ENCODE results near the gene SH3BP2.
"Not testable (repeated sequence)": the region's sequence is repeated elsewhere in the genome, so short reads cannot be mapped to it uniquely, and the experiment has no call there.

Gene SH3BP2

DNA sequence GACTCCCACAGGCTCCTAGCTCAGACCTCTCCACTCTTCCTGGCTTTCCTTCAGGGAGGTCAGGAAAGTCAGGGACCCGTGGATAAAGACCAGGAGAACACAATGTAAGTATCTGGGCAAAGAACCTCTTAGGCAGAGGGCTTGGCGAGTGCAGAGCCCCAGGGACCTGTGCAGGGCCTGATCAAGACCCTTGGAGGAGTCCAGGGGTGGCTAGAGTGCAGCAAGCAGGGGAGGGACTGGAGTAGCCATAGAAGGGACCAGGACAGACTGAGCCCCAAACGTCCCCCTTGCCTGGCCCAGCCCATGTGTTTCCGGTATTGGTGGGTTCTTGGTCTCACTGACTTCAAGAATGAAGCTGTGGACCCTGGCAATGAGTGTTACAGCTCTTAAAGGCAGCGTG, 30.8 kb upstream of the SH3BP2 start:
- in situ Hi-C loops (cut with MboI; ENCODE audit: low sequenced_read_pairs), result no loop called here

DNA sequence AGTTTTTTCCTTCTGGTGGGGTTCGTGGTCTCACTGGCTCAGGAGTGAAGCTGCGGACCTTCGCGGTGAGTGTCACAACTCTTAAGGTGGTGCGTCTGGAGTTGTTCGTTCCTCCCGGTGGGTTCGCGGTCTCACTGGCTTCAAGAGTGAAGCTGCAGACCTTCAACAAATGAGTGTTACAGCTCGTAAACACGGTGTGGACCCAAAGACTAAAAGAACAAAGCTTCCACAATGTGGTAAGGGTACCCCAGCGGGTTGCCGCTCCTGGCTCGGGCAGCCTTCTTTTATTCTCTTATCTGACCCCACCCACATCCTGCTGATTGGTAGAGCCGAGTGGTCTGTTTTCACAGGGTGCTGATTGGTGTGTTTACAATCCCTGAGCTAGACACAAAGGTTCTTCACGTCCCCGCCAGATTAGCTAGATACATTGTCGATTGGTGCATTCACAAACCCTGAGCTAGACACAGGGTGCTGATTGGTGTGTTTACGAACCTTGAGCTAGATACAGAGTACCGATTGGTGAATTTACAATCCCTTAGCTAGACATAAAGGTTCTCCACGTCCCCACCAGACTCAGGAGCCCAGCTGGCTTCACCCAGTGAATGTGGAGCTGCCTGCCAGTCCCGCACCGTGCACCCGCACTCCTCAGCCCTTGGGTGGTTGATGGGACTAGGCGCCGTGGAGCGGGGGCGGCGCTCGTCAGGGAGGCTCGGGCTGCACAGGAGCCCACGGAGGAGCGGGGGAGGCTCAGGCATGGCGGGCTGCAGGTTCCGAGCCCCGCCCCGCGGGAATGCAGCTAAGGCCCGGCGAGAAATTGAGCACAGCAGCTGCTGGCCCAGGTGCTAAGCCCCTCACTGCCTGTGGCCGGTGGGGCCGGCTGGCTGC, 30.2 kb upstream of the SH3BP2 start:
- in situ Hi-C loops (cut with MboI; ENCODE audit: low sequenced_read_pairs), result not testable (repeated sequence)

DNA sequence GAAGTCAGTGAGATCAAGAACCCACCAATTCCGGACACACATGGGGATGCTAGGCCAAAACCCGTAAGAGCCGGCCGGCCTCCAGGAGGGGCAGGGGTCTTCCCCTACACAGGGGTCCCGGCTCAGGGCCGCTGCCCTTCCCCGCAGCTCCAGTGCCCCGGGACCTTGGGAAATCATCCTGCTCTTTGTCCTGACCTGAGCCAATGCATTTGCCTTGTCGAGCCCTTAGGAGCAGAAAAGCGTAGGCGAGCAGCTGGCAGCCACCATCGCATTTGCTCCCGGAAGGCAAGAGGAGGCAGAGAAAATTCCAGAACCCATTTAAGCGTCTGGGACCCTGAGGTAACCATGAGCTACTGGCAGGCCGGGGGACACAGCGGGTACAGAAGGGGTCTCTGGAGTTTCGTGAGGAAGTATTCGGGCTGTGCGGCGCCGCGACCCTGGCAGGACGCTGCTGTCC, 29.3 kb upstream of the SH3BP2 start:
- in situ Hi-C loops (cut with MboI; ENCODE audit: low sequenced_read_pairs), result no loop called here

DNA sequence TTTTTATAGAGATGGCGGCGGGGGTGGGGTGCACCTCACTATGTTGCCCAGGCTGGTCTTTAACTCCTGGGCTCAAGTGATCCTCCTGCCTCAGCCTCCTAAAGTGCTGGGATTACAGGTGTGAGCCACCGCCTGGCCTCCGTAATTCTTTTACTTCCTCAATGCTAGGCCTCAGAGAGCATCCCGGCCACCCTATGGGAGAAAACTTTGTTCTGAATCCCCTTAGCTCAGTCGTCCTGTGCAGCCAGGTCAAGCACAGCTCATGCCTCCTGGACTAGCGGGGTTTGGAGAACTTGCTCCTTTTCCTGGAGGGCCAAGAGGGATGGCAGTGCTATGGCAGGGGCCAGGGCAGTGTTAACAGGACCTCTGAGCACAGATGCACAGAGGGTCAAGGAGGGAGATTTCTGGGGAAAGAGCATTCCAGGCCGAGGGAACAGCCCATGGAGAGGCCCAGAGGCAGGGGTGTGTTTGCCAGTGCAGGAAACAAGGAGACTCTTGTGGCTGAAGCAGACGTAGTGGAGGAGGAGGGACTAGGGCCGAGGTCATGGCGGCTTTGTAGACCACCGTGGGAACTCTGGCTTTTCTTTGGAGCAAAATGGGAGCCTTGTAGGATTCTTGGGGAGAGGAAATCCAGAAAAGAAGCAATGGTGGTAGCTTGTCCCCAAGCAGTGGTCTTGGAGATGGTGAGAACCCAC, 26.9 kb upstream of the SH3BP2 start:
- in situ Hi-C loops (cut with MboI; ENCODE audit: low sequenced_read_pairs), result no loop called here

DNA sequence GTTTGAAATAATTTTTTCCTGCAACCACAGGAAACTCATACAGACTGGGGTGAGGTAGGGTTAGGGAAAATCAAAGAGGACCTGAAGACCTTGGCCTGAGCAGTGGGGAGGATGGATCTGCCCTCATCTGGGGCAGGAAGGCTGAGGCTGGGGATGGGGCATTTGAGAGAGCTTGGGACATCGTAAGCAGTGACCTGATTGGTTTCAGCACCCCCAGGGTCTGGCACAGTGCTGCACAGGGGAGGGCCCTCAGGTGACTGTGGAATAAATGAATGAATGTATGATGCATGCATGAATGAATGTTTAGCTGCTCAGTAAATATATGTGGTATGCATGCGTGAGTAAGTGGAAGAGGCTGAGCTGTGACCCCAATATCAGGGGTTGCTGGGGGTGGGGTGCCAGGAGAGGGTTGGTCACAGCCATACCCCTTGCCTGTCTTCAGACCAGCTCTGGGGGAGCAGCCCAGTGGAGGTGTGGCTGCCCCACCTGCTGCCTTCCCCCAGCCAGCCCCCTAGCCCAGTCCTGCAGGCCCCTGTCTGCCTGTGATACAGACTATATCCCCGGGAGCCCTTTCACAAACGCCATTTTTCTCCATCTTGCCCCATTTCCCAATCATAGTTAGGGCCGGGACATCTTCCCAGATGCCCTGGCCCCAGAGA, 25.7 kb upstream of the SH3BP2 start:
- in situ Hi-C loops (cut with MboI; ENCODE audit: low sequenced_read_pairs), result no loop called here

DNA sequence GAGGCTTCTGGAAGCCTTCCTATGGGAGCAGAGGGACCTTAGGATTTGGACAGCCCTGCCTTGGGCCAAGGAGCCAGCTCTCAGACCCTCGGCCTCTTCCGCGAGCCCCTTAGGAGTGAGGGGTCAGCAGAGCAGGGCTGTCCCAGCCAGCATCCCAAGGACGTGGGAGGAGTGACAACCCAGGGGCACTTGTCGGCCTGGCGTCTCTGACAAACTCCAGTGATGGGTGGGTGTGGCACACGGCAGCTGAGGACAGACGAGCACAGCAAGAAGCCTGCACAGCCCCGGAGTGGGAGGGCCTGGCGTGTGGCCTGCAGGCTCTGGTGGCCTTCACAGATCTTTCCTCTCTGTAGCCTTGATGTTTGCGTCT, 25.2 kb upstream of the SH3BP2 start:
- in situ Hi-C loops (cut with MboI; ENCODE audit: low sequenced_read_pairs), result no loop called here

DNA sequence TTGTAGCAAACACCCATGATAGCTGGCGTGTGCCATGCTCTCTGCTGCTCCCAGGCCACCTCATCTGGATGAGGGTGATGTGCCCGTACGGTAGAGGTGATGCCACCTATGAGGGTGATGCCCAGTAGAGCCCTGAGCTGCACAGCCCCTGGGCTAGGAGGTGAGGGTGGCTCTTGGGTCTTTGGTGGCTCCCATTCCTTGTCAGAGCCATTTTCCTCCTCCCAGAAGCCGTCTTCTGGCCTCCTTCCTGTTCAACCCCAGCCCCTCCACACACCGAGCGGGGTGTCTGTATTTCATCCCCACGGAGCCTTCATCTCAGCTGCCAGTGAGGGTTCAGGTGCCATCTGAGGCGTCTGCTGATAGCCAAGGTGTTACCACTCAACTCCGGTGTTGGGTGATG, 24.8 kb upstream of the SH3BP2 start:
- in situ Hi-C loops (cut with MboI; ENCODE audit: low sequenced_read_pairs), result no loop called here

DNA sequence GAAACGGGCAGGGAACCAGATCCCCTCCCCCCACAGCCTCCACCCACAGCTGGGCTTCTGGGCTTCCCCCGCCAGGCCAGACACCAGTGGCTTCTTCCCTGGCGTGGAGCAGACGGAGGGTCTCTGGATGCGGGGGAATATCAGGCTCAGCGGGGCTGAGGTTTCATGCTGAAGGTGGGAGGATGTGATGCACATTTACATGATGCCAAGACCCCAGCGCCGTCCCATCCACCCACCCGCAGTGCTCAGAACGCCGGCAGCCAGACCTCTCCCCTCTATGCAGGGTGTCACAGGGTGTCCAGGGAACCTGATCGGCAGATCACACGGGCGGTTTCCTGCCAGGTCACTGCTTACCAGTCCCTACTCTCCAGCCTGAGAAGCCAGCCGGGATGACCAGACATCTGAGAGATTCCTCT, 24.0 kb upstream of the SH3BP2 start:
- in situ Hi-C loops (cut with MboI; ENCODE audit: low sequenced_read_pairs), result no loop called here

DNA sequence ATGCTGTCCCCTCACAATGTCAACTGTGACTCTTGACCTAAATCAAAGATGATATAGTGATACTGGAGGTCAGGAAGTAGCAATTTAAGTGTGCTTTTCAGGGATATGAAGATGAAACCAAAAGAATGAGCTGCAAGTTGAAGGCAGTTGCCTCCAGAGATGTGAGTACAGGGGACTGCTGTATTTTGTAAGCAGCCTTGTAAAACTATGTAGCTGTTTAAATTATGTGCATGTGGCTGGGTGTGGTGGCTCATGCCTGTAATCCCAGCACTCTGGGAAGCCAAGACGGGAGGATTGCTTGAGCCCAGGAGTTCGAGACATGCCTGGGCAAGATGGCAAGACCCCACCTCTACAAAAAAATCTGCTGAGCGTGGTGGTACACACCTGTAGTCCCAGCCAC, 21.6 kb upstream of the SH3BP2 start:
- in situ Hi-C loops (cut with MboI; ENCODE audit: low sequenced_read_pairs), result no loop called here

DNA sequence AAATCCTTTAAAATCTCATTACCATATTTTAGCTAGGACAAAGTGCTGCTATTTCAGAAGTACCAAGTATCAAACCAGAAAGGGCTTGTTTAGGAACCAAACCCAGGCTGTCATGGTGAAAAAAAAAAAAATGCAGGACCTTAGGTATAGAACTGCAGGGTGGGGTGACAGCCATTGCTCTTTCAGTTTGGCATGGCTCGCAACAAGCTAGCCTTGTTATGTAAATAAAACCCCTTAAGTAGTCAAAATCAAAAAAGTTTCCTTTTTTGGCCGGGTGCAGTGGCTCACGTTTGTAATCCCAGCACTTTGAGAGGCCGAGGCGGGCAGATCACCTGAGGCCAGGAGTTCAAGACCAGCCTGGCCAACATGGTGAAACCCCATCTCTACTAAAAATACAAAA, 12.2 kb upstream of the SH3BP2 start:
- in situ Hi-C loops (cut with MboI; ENCODE audit: low sequenced_read_pairs), result not testable (repeated sequence)

DNA sequence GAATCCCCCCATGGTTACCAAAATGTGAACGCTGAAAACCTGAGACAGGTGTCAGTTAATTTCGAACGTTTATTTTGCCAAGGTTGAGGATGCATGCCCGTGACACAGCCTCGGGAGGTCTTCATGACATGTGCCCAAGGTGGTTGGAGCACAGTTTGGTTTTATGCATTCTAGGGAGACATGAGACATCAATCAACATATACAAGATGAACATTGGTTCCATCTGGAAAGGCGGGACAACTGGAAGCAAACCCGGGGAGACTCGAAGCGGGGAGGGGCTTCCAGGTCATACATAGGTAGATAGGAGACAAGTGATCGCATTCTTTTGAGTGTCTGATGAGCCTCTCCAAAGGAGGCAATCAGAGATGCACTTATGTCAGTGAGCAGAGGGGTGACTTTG, 11.0 kb upstream of the SH3BP2 start:
- in situ Hi-C loops (cut with MboI; ENCODE audit: low sequenced_read_pairs), result no loop called here

DNA sequence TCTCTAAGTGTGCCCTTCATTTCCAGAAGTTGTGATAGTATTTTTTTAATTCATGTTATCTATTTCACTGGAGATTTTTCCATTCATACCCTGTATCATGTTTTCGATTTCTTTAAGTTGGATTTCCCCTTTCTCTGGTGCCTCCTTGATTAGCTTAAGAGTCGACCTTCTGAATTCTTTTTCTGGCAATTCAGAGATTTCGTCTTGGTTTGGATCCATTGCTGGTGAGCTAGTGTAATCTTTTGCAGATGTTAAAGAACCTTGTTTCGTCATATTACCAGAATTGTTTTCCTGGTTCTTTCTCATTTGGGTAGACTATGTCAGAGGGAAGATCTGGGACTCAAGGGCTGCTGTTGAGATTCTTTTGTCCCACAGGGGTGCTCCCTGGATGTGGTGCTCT, 9.1 kb upstream of the SH3BP2 start:
- in situ Hi-C loops (cut with MboI; ENCODE audit: low sequenced_read_pairs), result no loop called here

DNA sequence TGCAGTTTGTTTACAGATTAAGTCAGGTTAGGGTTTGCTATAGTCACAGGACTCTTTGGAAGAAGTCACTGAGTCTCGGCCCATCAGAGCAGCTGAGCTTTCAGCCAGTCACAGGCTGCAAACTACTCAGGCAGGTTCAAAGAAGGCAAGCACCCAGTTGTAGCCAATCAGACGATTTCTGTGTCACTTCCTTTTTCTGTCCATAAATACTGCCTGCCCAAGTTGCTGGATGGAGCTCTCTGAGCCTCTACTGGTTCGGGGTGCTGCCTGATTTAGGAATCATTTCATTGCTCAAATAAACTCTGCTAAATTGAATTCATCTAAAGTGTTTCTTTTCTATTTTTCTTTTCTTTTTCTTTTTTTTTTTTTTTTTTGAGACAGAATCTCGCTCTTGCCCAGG, 7.3 kb upstream of the SH3BP2 start:
- in situ Hi-C loops (cut with MboI; ENCODE audit: low sequenced_read_pairs), result no loop called here

DNA sequence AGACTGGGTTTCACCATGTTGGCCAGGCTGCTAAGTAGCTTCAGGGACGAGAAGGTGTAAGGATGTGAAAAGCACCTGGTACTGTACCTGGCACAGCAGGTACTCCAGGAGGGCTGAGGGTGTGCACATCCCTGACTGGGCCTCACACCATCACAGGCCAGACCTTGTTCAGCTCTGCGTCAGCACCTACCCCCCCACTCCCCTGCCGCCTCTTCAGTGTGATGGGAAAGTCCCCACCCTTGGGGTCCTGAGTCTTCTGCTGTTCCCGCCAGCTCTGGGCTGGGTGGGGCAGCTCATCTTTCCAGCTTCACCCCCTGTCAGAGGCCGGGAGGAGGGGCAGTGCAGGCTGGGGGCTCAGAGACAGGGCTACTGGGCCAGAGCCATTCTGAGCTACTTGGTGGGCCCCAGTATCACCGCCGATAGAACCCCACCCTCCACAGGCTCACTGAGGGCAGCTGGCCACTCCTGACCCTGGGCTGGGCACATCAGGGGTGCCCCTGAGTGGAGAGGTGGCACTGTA, 6.7 kb upstream of the SH3BP2 start:
- in situ Hi-C loops (cut with MboI; ENCODE audit: low sequenced_read_pairs), result no loop called here

DNA sequence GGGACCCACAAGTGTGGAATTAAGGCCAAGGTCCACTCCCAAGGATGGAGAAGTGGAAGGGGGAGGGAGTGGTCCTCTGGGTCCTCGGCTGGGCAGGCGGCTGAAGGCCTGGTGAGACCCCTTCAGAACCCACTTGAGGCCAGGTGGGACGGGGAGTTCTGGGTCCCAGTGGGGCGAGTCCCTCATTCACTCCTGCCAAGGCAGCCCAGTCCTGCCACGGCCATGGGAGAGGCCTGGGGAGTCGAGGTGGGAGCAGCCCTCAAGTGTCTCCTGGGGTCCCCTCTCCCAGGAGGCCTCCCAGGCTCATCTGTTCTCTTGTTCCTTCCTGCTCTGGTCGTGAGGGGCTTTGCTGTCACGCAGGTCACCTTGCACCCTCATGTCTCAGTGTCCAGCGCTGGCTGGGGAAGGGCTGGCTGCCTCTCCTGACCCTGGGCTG, 6.1 kb upstream of the SH3BP2 start:
- in situ Hi-C loops (cut with MboI; ENCODE audit: low sequenced_read_pairs), result no loop called here

DNA sequence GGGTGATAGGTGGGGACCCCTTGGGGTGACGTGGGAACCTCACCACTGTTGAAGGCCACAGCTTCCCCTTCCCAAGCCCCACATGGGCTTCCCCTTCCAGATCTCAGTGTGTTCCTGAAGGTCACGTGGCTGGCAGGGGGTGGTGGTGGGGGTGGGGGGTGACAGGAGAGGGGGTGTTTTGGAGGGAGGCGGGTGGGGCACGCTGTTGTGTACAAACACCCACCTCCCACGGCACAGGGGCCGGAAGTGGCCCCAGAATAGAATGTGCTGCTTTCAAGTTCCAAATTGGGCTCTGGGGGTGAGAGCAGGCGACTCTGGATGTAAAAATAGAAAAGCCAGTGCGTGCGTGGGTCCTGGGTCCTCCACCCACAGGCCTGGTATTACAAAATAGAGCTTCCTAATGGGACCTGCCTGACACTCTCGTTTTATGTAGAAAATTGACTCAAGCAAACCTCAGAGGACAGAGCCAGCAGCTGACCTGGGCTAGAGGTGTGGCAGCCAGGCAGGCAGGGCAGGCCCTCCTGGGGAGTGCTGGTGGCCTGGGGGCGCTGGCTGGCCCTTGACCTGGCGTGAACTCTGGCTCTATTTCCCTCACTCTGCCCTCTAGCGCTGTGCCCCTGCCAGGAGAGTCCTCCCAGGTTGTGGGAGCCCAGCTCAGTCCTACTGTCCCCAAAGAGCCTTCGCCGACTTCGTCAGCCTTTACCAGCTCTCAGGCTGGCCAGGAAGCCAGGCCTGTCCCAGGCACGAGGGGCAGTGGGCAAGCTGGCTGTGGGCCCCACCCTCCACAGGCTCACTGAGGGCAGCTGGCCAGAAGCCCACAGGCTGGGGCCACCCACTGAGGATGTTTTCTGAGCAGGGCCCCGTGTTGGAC, 5.4 kb upstream of the SH3BP2 start:
- in situ Hi-C loops (cut with MboI; ENCODE audit: low sequenced_read_pairs), result no loop called here

DNA sequence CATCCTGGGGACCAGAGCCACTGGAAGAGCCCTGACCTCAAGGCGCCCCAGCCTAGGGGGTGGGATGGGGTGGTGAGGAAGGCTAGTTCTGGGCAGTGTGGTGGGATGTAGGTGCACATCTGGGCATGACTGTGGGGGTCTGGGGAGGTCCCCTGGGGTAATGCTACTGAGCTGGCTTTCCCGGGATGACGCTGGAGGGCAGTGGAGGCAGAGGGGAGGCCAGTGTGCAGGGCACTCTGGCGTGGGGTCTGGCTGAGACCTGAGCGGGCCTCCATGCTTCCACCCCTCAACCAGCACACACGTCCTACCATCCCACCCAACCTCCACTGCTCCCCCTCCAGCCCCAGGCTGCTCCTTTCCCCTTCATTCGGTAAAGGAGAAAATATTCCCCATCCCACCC, 4.8 kb upstream of the SH3BP2 start:
- in situ Hi-C loops (cut with MboI; ENCODE audit: low sequenced_read_pairs), result no loop called here

DNA sequence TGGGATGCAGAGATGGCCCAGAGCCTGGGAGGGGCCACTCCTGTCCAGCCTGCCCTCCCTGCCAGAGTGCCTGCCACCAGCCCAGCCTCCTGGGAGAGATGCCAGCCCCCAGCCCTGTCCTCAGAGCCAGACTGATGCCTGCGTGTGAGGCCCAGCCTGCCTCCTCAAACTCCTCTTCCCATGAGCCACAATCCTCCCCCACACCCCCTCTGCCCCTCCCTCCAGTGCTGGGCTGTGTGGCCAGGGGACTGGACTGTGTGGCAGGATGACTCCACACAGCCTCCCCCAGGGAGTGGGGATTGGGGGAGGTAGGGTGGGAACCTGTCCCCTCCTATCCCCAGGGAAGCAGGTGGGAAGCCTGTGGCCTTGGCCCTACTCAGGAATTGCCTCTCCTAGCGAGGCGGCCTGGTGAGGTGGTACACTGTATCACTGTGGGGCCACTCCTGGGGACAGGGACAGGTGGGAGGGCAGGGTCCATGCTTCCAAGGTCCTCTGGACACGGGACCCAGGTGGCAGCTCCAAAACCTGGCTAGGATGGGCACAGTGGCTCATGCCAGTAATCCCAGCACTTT, 4.3 kb upstream of the SH3BP2 start:
- in situ Hi-C loops (cut with MboI; ENCODE audit: low sequenced_read_pairs), result no loop called here

DNA sequence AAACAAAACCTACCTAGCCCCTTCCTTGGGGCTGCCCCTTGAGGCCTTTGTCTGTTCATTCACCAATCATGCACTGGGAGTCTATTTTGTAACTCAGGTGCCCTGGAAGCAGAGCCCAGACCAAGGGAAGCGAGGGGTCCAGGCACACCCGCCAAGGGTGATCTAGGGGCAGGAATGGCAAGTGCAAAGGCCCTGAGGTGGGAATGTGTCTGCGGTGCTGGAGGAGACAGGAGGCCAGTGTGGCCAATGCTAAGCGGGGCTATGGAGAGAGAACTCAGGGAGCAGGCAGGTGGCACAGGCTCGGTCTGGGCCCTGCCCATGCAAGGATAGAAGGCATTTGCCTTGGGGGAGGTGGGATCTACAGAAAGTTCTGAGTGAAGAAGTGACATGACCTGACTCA, 3.5 kb upstream of the SH3BP2 start:
- in situ Hi-C loops (cut with MboI; ENCODE audit: low sequenced_read_pairs), result no loop called here
